GM18505 (cell line): ENCODE results near the gene MESP2.
"Not testable (repeated sequence)": the region's sequence is repeated elsewhere in the genome, so short reads cannot be mapped to it uniquely, and the experiment has no call there.

ENCODE experiments used
- ATAC-seq: cut with Tn5 transposase; IDR thresholded peaks from one replicate; pipeline ENCODE4 v1.9.1; 2021; ENCODE audit not compliant: unreplicated experiment
- POLR2A ChIP-seq: IDR thresholded peaks from 4 replicates; pipeline ENCODE4 v1.6.1; 2011; ENCODE audit warnings: borderline replicate concordance; ENCODE audit not compliant: insufficient read depth, insufficient read length; ENCODE audit errors: extremely low read depth

MESP2 gene

DNA sequence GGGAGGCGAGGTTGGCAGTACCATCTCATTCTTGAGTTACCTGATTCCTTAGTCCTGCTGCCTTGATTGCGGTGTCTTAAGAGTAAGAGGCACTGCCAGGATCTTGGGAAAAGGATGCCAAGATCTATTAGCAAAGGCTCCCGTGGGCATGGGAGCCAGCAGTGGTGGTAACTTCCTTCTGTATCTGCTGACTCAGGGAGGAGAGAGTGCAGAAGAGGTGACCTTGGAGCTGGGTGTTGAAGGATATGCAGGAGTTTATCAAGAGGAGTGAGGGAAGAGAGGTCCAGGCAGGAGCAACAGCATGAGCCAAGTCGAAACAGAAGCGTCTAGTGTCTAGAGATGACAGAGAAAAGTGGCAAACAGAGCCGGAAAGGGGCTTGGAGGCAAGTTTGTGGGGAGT is 4.5 kb downstream of the MESP2 start:
- ATAC-seq = no peak
- TF ChIP-seq POLR2A = no peak

DNA sequence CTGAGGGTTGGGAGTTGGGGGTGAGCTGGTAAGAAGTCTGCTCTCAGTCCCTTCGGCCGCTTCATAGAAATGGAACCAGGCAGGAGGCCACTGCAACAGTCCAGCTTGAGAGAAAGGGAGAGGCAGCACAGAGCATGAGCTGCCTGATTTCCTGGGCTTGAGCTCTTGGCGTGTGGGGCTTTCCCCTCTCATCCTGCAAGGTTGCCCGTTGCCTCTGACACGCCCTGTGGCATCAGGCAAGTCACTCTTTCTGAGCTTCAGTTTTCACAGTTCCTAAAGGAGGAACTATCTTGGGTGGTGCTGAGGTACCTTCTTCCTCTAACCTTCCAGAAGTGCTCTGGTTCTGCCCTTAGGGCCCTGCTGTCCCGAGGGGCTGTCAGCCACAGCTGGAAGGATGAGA is 4.9 kb downstream of the MESP2 start:
- TF ChIP-seq POLR2A = no peak
- no peak for ATAC-seq

DNA sequence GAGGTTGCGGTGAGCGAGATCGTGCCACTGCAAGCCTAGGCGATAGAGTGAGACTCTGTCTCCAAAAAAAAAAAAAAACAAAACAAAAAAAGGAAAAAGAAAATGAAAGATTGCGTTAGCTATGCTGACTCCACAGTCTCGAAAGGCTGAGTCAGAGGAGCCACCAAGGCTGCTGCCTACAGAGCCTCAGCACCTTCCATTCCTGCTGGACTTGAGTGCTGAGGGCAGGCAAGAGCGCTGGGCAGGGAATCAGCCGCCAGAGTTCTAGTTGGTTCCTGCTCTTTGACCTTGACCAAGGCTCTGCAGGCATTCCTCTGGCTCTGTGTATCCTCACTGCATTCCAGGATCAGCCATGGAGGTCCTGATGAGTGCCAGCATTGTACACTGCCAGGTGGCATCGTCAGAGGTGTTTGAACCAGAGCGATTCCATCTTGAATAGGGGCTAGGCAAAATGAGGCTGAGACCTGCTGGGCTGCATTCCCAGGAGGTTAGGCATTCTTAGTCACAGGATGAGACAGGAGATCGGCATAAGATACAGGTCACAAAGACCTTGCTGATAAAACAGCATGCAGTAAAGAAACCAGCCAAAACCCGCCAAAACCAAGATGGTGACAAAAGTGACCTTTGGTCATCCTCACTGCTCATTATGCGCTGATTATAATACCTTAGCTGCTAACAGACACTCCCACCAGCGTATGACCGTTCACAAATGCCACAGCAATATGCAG is 5.9 kb downstream of the MESP2 start:
- ATAC-seq = no peak
- TF ChIP-seq POLR2A = no peak

DNA sequence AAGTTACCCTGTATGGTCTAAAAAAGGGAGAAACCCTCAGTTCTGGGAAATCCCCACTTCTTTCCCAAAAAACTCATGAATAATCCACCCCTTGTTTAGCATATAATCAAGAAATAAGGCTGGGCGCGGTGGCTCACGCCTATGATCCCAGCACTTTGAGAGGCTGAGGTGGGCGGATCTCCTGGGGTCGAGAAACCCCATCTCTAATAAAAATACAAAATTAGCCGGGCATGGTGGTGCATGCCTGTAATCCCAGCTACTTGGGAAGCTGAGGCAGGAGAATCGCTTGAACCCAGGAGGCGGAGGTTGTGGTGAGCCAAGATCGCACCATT is 6.5 kb downstream of the MESP2 start:
- not testable (repeated sequence) for ATAC-seq

DNA sequence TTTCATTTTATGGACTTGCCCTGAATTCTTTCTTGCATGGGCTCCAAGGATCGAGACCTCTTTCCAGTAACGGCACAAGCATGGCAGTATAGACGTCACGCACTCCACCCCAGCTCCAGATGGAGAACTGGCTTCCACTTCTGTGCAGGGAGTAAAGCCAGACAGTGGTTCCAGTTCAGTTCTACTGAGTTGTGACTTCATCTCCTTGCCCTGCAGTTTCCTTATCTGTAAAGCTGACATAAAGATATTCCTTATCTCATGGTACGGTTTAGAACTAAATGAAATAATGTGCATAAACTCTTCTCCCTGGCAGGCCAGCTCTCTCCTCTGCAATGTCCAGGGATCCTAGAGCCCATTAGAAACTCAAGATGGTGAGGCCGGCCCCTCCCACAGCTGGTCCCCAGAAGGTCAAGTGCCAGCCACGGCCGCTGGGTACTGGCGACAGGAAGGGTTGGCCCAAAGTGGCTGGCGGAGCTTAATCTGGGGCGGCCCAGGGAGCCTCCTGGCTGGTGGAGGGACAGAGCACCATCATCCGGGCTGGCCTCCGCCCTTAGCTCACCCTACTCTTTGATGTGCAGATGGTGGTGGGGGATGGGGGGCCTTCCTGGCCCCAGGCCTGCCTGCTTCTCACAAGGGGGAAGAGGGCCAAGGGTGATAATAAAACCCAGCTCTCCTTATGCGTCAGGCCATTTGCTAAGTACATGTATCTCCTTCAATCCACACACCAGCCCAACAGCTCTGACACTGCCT is 7.2 kb downstream of the MESP2 start:
- TF ChIP-seq POLR2A = no peak
- ATAC-seq = no peak

DNA sequence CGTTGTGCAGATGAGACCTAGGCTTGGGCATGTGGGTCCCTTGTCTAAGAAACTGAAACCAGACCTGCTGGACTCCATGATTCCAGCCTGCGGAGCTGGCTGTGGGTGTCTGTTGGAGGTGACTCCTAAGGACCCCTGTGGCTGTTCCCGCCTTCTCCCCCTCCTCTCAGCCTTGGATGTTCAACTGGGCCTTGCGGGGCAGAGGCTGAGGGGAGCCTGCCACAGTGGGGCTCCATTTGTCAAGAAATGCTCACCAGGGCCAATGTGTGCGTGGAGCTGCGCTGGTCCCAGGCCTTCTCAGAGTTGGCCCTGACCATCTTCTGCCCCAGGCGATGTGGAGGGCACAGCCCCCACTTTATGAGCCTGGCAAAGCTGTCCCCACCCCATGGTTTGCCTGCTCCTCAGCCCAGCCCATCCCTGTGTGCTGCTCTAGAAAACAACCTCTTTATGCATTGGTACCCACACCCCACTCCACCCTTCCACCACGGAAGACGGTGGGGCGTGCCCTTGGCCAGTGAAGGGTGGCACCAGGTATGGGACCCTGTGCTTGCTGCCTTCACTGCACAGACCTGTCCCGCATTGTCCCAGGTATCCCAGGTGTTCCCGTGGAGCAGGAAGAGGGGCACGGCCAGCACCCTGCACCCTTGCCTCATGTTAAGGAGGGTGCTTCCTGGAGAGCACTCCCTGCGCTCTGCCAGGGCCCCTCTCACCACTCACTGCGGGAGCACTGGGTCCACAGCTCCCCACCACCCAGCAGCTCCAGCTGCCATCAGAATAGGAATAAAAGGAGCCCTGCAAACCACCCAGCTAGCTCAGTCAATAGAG is 7.9 kb downstream of the MESP2 start:
- TF ChIP-seq POLR2A = no peak
- no peak for ATAC-seq

DNA sequence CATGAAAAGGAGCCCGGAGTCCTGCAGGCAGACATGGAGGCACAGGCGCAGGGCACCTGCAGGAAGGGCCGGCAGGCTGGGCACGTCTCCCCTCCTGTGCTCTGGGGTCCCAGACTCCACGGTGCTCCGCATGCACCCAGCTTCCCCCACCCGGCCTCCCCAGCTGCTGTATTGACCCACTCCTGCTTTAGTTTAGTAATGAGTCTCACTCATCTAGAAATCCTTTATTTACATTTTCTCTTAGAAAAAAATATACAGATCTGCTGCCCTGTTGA is 8.5 kb downstream of the MESP2 start:
- no peak for ATAC-seq

DNA sequence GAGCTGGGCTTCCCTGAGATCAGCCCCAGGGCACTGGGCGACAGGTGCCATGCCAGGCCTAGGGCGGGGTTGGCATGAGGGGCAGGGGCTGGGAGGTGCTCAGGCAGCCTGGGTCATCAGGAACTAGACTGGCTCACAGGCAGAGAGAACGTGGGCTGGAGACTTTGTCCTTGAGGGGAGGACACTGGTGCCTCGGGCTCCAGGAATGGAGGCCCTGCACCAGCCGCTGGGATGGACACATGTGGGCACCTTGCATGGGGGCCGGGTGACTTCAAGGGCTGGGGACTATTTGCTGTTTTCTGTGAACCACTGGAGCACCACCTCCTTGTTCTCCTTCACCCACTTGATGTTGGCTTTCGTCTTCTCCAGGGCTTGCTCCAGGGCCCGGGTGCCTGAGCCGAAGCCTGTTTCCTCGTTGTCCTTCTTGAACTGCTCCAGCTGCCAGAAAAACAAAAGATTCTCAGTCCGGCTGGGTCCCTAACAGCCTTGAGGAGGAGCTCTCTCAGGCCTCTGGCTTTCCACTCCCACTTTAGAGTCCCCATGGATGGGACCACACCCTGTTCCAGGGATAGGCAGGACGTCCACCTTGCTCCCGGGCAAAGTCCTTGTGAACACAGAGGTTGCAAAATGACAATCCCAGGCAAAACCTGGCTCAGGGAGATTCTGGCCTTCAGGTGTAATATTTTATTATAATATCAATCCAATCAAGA is 9.1 kb downstream of the MESP2 start:
- TF ChIP-seq POLR2A = no peak
- ATAC-seq = no peak

More for the DNA sequence above, 8.5 kb downstream of the MESP2 start:
- no peak for TF ChIP-seq POLR2A

DNA sequence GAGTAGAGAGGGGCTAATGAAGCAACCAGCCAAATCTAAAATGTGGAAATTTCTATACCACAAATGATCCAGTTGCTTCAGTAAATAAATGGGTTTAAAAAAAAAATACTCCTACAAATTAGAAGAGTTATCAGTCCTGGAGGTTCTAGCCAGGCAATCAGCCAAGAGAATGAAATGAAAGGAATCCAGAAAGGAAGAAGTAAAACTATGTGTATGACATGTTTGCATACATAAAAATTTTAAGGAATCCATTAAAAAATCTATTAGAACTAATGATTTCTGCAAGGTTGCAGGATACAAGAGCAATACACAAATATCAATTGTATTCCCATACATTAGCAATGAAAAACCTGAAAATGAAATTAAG is 9.6 kb downstream of the MESP2 start:
- TF ChIP-seq POLR2A = no peak
- ATAC-seq = no peak

DNA sequence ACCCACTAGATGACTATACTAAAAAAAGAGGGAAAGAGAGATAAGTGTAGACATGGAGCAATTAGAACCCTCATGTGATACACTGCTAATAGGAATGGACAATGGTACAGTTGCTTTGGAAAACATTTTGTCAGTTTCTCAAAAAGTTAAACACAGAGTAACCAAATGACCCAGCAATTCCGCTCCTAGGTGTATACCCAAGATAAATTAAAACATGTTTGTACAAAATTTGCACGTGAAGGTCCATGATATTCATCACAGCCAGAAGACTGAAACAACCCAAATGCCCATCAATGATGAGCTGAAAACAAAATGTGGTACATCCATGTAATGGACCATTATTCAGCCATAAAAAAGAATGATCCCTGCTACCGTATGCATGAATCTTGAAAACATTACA is 11.8 kb downstream of the MESP2 start:
- no peak for ATAC-seq
- TF ChIP-seq POLR2A = no peak

DNA sequence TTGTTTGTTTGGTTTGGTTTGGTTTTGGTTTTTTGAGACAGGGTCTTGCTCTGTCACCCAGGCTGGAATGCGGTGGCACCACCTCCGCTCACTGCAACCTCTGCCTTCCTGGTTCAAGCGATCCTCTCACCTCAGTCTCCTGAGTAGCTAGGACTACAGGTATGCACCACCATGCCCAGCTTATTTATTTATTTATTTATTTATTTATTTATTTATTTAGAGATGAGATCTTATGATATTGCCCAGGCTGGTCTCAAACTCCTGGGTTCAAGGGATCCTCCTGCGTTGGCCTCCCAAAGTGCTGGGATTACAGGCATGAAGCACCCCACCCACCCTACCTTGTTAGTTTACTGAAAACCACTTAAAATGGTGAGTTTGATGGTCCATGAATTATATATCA is 12.5 kb downstream of the MESP2 start:
- not testable (repeated sequence) for ATAC-seq

DNA sequence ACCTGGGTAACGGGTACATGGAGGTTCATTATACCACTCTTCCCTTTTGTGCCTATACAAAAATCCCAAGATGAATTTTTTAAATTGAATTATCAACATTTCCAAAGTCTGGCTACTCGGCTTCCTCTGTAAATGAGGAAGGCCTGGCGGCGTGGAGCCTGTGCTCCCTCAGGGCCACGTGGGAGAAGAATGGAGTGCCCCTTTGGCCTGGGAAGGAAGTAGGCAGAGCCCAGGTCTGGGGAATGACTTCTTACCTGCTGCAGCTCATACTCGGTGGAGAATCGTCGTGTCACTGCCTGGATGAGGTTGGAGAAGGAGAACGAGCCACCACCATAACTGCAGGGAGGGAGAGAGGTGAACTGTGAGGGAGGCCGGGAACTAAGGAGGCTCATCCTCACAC is 14.1 kb downstream of the MESP2 start:
- TF ChIP-seq POLR2A = no peak
- ATAC-seq = no peak

DNA sequence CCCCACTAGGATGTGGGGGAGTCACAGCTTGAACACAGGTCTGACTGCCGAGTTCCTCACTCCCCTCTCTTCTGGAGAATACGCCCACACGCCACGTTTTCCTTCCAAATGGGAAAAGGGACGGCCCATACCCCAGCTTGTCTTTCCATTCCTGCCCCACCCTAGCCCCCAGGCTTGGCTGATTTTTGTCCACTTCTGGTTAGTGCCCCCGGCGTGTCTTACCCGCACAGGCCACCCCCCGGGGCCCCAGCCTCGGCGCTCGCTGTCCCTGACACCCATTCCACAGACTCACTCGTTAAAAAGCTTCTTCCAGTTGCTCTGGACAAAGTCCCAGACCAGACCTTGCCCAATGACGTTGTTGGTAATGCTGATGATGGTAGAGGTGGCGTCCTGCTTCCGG is 14.5 kb downstream of the MESP2 start:
- no peak for ATAC-seq
- TF ChIP-seq POLR2A = no peak
